Pancreas (tissue), 10 donors: ENCODE data around the gene CASP8. TPM values are rescaled to one million over a fixed set of nuclear protein-coding genes. Genes with fewer than 3 reads are reported as not detected.

Experiments
- ATAC-seq, 4 donors: fragments of 200-7000 bp; cut with Tn5 transposase; one replicate each; pipeline versions ENCODE4 v1.8.0 to v1.9.1; 2020; ENCODE audit warnings: mild to moderate bottlenecking in 4 of 4, moderate library complexity in 4 of 4
- DNase-seq, 6 donors: peaks; one replicate each; pipeline ENCODE4 v3.0.0-alpha.2; 2020
- FAIRE-seq: peaks from 2 replicates; lab custom pipeline; 2012; peaks lifted over from hg19 to GRCh38; lab: Jason Lieb, UNC
- H3K27ac ChIP-seq, 4 donors: fragments of 200-600 bp; sonication (generic); 1 replicate in 3 of 4; 2 replicates in 1 of 4; pipeline versions ENCODE4 v1.5.0 to v1.8.0; 2020
- H3K27me3 ChIP-seq, 4 donors: fragments of 200-600 bp; one replicate each; pipeline ENCODE4 v1.8.0; 2021
- H3K36me3 ChIP-seq, 3 donors: fragments of 200-600 bp; sonication (generic) in 1 of 3; one replicate each; pipeline versions ENCODE4 v1.5.0 to v1.8.0; 2020 to 2021
- H3K4me1 ChIP-seq, 3 donors: fragments of 200-600 bp; one replicate each; pipeline ENCODE4 v1.8.0; 2021
- H3K4me3 ChIP-seq, 4 donors: fragments of 200-600 bp; sonication (generic) in 2 of 4; one replicate each; pipeline versions ENCODE4 v1.5.0 to v1.8.0; 2020 to 2021
- H3K9me3 ChIP-seq, 4 donors: fragments of 200-600 bp; one replicate each; pipeline ENCODE4 v1.8.0; 2021
- WGBS, 2 donors: extraction: QIAGEN DNeasy Blood & Tissue Kit; methylation state at CpG; one replicate each; pipeline ENCODE4 v1.1.7; 2013; 5-methylcytosine and 5-hydroxymethylcytosine counted together
- intact Hi-C, 3 donors: fragments of 100-400 bp; cut with DNase I; formaldehyde crosslinking; loops; one replicate each; pipeline versions ENCODE4 v1.11.1 to v1.14.2; 2022
- polyA plus RNA-seq, 2 donors: library from polyadenylated mRNA; stranded (reverse); fragments of 200-250 nt; gene quantifications; one replicate each; pipeline ENCODE4 v1.2.3, GENCODE V29; 2013
- total RNA-seq, 6 donors: library from RNA; stranded (reverse); fragmentation: NEBNext Ultra II Directional in 4 of 6; extraction: Animal tissue kit (Norgen Biotek cat#: 25700) in 4 of 6; gene quantifications; one replicate each; pipeline versions ENCODE4 v1.2.1 to v1.2.4, GENCODE V29; 2021 to 2023
- TF ChIP-seq, protein P1 (sequence below), 4 donors: fragments of 200-600 bp; sonication (generic) in 3 of 4; IDR thresholded peaks; one replicate each; pipeline versions ENCODE4 v1.5.0 to v1.8.0; 2021; ENCODE audit warnings: antibody characterized with exemption in 4 of 4
- donor health status: healthy with polysubstance abuse.
- donor health status: DM: no; HTN: no; CAD: no; lungs with moderate emphysema.
- donor health status: DM: no; HTN: no; CAD: no.
- donor health status: control.
- donor health status: control.
- donor health status: Bipolar disorder and iron deficiency.
- donor health status: DM: yes; HTN: yes; CAD: no.
- donor health status: DM: no; HTN: no; CAD: no.
- donor health status: DM: no; HTN: no; CAD: no.
- donor health status: DM: yes; HTN: yes; CAD: no.

The CASP8 gene
- total and polyA plus RNA-seq, 8 donors, result 4.5 to 13.5 (median 8.1) TPM

GRCh38 chr2:201228912-201229290, 31.4 kb upstream of the CASP8 start:
- no peak for DNase-seq
- H3K27ac ChIP-seq, result no peak overlapping the region
- H3K9me3 ChIP-seq, result no peaks in the 10 kb centered on the region
- H3K36me3 ChIP-seq, result no peaks in the 10 kb centered on the region
- no peak overlapping the region for H3K4me3 ChIP-seq
- intact Hi-C loops, result no loop called here
- H3K4me1 ChIP-seq, result peaks cover 10 to 14% (median 13%) of the 10 kb centered on the region in 3 donors
- H3K27me3 ChIP-seq, result no peaks in the 10 kb centered on the region
- 66 to 73% methylated on average over 12 of the region's 12 CpGs for whole genome bisulfite sequencing, 2 donors
- TF ChIP-seq, protein P1, sequence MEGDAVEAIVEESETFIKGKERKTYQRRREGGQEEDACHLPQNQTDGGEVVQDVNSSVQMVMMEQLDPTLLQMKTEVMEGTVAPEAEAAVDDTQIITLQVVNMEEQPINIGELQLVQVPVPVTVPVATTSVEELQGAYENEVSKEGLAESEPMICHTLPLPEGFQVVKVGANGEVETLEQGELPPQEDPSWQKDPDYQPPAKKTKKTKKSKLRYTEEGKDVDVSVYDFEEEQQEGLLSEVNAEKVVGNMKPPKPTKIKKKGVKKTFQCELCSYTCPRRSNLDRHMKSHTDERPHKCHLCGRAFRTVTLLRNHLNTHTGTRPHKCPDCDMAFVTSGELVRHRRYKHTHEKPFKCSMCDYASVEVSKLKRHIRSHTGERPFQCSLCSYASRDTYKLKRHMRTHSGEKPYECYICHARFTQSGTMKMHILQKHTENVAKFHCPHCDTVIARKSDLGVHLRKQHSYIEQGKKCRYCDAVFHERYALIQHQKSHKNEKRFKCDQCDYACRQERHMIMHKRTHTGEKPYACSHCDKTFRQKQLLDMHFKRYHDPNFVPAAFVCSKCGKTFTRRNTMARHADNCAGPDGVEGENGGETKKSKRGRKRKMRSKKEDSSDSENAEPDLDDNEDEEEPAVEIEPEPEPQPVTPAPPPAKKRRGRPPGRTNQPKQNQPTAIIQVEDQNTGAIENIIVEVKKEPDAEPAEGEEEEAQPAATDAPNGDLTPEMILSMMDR (IDR thresholded peaks at IDR 0.05), result no peak
- no peak for FAIRE-seq
- ATAC-seq, result no peak

DNA sequence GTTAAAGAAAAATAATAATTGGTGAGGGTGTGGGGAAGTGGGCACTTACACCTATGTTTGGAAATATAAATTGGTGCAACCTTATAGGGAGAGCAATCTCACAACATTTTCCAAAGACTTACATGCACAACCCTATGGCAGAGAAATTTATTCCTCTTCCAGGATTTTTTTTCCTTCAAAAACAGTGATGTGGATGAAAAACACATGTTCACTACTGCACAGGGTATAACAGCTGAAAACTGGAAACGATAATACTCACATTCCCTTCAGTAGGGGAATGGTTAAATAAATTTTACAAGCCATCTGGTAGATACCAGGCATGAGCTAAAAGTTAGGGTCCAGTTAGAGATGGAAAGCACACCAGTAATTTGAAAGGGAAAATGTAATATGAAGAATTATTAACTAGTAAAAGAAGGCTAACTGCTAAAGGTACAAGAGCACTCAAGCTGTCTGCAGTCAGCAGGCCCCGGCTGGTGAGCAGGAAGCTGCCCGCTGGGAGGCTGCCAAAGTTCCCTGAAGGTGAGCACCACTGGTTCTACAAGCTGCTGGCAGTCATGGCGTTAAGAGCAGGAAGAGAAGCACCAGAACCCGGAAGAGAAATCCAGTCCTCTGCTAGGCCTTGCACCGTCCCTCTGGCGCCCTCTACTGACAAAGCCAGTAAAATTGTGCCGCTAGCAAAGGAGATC, 28.4 kb upstream of the CASP8 start:
- no peaks in the 10 kb centered on the region for H3K36me3 ChIP-seq
- TF ChIP-seq, protein P1 (IDR thresholded peaks at IDR 0.05), result peak; percentile 74 to 89 (median 80)
- FAIRE-seq (no peak), ATAC-seq (peak; percentile 86 to 93 (median 90)), DNase-seq (peak; percentile 88 to 95 (median 92))
- H3K27me3 ChIP-seq, result no peaks in the 10 kb centered on the region
- no peak overlapping the region for H3K4me3 ChIP-seq
- H3K27ac ChIP-seq, result peak overlapping the region in 3 of 4 donors; percentile 23 to 64 (median 60)
- 15% methylated on average over 8 of the region's 8 CpGs for WGBS, 2 donors
- H3K4me1 ChIP-seq, result peaks cover 13 to 26% (median 22%) of the 10 kb centered on the region in 3 donors
- intact Hi-C loops, result no loop called here
- no peaks in the 10 kb centered on the region for H3K9me3 ChIP-seq

DNA sequence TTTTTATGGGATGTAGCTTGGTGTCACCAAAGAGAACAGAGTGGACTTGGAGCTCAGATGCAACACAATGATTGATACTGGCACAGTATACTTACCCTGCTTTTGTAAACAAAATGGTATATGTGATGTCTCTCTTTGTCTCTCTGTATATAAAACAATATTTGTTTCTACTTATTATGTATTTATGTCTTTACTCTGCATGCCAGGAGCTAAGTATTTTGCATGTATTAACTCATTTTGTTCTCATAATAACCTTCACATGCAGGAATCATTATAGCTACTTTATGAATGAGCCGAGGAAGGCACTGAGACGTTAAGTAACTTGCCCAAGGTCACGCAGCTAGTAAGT, 27.9 kb upstream of the CASP8 start:
- peak overlapping the region in 1 of 4 donors; percentile 45 for H3K4me3 ChIP-seq
- WGBS, 2 donors, result 13 to 23% methylated on average over 3 of the region's 3 CpGs
- TF ChIP-seq, protein P1 (IDR thresholded peaks at IDR 0.05), result peak in 1 of 4 donors; percentile 8
- DNase-seq, result no peak
- H3K36me3 ChIP-seq, result no peaks in the 10 kb centered on the region
- H3K9me3 ChIP-seq, result no peaks in the 10 kb centered on the region
- intact Hi-C loops, result no loop called here
- no peak for ATAC-seq
- no peaks in the 10 kb centered on the region for H3K27me3 ChIP-seq
- H3K27ac ChIP-seq, result peak overlapping the region in 2 of 4 donors; percentile 60 to 64
- H3K4me1 ChIP-seq, result peaks cover 13 to 26% (median 22%) of the 10 kb centered on the region in 3 donors
- no peak for FAIRE-seq

DNA sequence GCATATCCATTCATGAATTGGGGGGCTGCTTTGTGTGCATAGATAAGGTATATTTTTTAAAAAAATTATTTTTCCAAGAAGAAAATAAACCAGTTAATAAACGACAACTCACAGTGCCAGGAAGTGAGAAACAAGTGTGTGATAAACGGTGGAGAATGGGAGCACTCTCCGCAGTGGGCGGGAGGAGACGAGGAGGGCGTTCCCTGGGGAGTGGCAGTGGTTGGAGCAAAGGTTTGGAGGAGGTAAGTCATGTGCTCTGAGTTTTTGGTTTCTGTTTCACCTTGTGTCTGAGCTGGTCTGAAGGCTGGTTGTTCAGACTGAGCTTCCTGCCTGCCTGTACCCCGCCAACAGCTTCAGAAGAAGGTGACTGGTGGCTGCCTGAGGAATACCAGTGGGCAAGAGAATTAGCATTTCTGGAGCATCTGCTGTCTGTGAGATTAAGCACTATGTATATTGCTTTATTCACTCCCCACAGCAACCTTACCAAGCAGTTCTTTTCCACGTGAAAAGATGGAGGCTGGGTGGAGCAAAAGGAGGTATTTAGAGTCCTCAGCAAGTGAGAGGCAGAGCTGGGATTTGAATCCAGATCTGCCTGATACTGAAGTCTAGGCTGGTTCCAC, 27.0 kb upstream of the CASP8 start:
- Histone ChIP-seq H3K27me3 (no peaks in the 10 kb centered on the region), H3K9me3 (no peaks in the 10 kb centered on the region), H3K27ac (peak overlapping the region in 2 of 4 donors; percentile 60 to 64), H3K4me1 (peaks cover 13 to 26% (median 22%) of the 10 kb centered on the region in 3 donors), H3K4me3 (peak overlapping the region in 3 of 4 donors; percentile 15 to 45 (median 32)), H3K36me3 (no peaks in the 10 kb centered on the region)
- peak; percentile 88 to 95 (median 91) for ATAC-seq
- TF ChIP-seq, protein P1 (IDR thresholded peaks at IDR 0.05), result no peak
- WGBS, 2 donors, result 26 to 39% methylated on average over 8 of the region's 8 CpGs
- intact Hi-C loops, result no loop called here
- no peak for FAIRE-seq
- DNase-seq, result peak; percentile 69 to 85 (median 75)
